ENCODE data around the gene ELP2. TPM values are rescaled to one million over a fixed set of nuclear protein-coding genes. Genes with fewer than 3 reads are reported as not detected.
"Not testable (repeated sequence)": the region's sequence is repeated elsewhere in the genome, so short reads cannot be mapped to it uniquely, and the experiment has no call there.

The ELP2 gene
- total RNA-seq, 1 donor from 2014 or later, result 143 TPM

DNA sequence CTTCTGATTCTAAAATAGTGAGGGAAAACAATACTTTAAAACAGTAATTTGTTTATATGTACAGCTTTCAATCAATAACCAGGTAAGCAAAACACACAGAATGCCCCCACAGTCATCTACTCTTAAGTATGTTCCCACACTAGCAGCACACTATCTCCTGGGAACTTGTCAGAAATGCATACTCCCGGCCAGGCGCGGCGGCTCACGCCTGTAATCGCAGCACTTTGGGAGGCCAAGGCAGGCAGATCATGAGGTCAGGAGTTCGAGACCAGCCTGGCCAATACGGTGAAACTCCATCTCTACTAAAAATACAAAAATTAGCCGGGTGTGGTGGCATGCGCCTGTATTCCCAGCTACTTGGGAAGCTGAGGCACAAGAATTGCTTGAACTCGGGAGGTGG lies 12.9 kb upstream of the ELP2 start:
- not testable (repeated sequence) for FAIRE-seq; DNase-seq (ENCODE audit: low spot score in 2 of 2)

DNA sequence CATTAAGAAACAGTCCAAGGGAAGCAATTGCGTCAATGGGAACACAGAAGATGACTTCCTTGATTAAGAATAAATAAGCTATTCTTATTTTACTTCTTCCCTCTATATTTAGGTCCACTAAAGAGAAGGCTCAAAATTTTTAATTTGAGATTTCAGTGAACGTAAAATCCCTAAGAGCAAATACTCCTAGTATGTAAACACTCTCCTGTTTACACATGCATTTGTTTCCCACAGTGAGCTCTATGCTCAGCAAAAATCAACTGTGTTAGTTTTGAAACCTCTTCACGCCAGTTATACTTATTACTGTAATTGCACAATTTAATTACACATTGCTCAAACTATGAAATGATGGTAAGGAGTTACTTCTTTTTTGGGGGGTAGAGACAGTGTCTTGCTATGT lies 9.4 kb upstream of the ELP2 start:
- no peak for DNase-seq (ENCODE audit: low spot score in 2 of 2)
- no peak for FAIRE-seq

DNA sequence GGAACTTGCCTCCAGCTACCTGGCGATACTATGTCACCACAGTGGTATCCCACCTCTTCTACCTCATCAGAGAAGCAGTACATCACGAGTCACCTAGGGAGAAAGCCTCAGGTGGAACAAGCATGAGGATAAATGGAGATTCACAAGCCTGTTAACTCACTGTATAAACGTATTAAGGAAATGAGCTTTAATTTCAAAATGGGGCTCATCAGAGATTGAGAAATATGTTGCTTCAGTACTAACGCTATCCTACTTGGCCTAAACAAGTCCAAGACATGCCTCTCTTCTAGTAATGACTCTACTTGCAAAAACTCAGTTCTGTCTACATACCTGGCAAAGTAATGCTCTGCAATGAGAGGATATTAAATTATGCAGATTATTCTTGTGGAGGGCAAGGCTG lies 4.9 kb upstream of the ELP2 start:
- DNase-seq (ENCODE audit: low spot score in 2 of 2) (no peak), FAIRE-seq (no peak)

DNA sequence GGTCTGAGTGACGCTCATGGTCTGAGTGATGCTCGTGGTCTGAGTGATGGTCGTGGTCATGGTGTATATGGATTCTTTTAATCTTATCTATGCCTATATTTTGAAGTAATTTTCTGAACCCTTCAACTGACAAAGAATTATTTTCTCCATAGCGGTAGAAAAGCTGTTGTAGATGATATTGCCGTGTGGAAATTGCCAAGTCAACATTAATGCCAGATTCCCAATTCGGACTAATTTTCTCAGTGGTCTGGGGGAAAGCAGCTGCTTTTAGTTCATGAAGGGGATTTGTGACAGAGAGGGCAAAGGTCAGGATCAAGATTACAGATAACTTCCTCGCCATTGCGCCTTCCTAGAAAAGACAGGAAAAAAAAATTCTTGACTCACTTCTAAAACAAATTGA lies 3.0 kb upstream of the ELP2 start:
- no peak for FAIRE-seq
- no peak for DNase-seq (ENCODE audit: low spot score in 2 of 2)

DNA sequence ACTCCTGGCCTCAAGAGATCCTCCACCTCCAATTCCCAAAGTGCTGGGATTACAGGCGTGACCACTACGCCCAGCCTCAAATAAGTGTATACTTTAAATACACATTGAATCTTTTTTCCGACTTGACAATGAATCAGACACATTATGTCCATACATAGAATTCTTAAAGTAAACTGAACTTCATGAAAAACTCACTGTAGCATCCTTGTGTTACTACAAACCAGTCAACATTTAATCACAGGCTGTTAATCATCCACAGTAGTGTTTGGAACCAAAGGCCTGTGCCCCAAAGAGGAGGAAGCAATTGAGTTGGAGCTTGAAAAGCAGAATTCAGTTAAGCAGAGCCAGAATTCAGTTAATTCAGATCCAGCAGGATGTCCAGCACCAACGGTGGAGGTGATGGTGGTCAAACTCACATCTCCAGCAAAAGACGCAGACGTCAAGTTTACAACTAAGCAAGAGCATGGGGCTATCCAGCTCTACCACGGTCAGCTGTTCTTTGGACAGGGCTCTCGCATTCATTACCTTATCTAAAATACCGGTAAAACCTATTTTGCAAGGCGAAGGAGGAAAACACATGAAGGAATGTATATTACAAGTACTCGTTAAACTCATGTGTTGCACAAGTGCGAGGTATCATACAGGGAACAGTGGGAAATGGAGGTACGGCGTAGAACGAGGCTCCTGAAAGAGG lies 1.7 kb upstream of the ELP2 start:
- FAIRE-seq, result no peak
- no peak for DNase-seq (ENCODE audit: low spot score in 2 of 2)

DNA sequence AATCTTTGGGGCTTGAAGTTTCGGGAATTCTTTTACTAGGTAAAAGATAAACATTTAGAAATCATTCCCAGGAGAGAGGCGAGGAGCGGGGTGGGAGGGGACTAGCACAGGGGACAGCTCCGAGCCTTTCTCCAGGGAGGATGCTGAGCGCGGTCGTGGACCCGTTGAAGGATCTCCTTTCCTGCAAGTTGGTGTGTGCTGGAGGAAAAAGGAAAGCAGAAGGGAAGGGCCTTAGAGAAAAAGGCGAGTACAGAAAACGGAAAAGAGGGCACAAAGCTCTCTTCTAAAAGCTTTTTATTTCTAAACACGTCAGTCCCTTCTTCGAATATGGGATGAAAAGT lies 1.2 kb upstream of the ELP2 start:
- no peak for FAIRE-seq

DNA sequence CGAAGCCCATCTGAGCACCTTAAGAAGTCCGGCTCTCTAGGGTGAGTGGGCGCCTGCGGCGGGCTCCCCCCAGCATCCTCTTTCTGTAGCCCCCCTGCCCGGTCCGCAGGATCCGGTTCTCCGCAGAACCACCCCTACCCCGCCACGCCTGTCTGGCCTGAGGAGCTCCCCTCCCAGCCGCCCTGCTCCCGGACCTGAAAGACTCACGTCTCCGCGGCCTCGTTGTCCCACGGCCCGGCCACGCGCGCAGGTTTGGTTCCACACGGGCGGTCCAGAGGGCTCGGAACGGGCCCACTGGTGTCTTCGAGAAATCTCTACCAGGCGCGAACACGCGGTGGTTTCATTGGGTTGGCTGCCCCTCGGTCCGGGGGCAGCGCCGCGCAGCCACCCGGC lies 796 bp upstream of the ELP2 start:
- FAIRE-seq (no peak), DNase-seq (ENCODE audit: low spot score in 2 of 2) (peak in 1 of 2 donors; percentile 15)

More for the DNA sequence above, 1.2 kb upstream of the ELP2 start:
- peak; percentile 14 to 23 for DNase-seq (ENCODE audit: low spot score in 2 of 2)

DNA sequence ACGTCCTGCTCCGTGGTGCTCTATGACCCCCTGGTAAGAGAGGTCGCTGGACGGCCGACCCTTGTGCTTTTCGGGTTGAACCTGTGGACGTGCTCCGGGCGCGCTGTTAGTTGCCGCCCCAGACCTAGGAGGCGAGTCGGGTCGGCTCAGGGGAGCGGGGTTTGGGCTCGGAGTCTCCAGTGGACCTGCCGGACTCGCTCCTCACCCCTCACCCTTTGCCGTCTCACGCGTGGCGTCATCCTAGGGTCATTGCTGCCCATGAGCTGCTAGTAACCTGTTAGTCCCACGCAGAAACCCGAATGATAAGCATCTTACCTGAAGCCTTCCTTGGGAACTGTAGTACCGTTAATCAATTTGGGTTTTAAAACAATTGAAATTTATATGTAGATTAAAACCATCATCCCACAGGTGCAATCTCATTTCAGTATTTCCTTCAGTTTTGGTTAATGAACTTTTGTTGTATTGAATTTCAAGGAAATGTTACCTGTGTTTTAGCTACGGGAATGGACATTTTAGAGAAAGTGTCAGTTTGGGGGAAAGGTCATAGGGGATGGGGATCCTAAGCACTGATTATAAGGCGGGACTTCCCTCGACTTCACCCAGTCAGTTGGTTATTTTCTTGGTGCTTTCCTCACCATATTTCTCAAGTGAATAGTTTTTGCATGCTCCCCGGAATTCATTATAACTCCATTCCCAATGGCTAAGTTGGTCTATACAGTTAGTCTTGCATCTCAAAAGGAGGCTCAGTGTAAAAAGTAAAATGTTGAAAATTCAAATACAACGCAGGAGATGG lies 536 bp downstream of the ELP2 start:
- FAIRE-seq (no peak), DNase-seq (ENCODE audit: low spot score in 2 of 2) (peak; percentile 11 to 34)

DNA sequence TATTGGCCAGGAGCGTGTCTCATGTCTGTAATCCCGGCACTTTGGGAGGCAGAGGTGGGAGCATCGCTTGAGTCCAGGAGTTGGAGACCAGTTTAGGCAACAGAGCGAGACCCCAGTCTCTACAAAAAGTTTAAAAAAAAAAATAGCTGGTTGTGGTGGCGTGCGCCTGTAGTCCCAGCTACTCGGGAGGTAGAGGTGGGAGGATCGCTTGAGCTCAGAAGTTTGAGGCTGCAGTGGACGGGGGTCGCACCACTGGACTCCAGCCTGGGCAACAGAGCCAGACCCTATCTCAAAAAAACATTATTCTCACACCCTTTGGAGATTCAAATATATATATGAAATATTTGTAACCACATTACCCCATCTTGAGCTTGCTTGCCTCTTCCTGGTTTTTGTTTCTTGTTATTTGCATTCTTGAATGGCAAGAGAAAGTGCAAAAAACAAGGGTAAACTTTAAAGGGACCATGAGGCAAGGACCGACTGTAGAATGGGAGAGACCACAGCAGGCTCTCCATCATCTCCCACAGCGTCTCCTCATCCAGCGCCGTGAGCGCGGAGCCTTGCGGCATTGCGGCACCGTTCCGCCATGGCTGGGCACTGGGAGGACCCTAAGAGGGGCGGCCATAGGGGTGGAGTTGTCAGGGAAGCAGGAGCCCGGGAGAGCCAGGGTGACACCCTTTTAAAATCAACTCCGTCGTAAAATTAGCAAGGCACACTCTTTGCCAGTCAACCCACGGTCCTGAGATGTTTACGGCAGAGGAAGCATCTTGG lies 1.4 kb downstream of the ELP2 start:
- DNase-seq (ENCODE audit: low spot score in 2 of 2) (no peak), FAIRE-seq (no peak)

DNA sequence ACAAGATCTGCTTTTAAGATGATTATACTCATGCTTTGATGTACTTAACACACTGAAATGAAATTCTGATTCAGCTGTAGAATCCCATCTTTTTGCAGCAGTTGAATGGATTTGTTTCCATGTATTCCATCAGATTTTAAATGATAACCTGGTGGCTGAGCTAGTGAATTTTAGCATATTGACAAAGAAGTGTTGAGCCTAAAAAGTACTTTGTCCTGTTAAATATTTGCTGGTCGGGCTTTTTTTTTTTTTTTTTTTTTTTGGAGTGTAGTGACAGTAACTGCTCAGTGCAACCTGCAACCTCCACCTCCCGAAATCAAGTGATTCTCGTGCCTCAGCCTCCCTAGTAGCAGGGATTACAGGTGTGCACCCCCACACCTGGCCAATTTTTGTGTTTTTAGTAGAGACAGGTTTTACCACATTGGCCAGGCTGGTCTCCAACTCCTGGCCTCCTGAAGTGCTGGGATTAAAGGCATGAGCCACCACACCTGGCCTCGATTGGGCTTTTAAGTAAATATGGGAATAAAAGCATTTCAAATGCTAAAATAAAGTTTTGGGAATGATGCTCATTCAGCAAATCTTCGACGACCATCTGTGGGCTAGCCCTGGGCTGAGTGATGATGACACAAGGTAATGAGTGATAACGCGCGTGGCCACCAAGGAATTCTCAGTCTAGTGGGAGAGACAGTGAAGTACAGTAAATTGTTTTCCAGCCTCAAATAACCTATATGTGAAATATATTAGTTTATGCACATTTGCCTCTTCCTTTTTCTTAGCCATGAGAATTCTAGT lies 2.2 kb downstream of the ELP2 start:
- no peak for FAIRE-seq

DNA sequence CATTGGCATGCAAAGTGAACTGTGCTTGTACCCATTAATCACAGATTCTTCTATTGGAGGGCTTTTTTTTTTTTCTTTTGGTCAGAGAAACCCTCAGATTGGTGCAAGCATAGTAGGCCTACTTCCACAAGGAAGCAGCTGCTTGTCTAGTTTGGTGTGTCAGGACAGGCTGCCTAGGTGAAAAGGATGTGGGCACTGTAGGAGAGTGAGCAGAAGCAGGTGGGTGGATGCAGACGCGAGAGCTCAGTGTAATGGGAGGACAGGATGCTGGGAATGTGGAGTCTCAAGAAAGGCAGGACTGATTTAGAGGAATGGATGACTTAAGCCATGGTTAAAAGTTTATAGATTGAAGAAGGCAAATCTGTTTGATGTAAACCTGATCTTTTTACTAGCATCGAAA lies 3.1 kb downstream of the ELP2 start:
- no peak for FAIRE-seq

More for the DNA sequence above, 2.2 kb downstream of the ELP2 start:
- no peak for DNase-seq (ENCODE audit: low spot score in 2 of 2)

DNA sequence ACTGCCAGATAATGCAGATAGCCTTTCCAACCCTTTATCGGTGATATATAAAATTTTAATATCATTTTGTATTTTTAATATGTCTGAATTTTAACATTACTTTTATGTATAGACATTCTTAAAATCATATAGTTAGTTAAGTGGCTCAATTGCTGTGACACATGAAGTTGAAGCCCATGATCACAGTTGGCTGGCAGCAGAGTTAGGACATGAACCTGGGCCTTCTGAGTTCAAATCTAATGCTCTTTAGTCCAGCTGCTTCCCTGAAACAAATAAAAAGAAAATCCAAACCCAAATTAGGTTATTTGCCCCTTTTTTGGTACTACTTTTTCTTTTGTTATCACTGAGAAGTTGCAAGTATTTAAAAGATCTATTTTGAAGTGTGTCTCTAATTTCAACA lies 5.6 kb downstream of the ELP2 start:
- DNase-seq (ENCODE audit: low spot score in 2 of 2) (no peak), FAIRE-seq (no peak)

More for the DNA sequence above, 3.1 kb downstream of the ELP2 start:
- no peak for DNase-seq (ENCODE audit: low spot score in 2 of 2)

DNA sequence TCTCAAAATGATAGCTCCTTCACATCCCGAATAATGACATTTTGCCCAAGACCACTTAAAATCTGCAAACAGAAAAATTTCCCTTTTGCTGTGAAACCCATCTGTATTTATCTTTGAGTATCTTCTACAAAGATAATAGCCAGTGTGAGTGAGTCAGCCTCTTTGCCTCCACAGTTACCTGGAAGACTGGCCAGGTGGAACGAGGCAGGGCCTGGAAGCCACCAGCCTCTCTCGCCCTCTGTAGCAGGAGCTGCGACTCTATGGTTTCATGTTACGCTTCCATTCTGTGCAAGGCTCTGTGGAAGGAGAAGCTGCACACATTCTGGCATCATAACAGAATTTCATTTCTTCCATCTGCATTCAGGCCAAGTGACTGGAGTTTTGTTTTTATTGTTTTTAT lies 9.5 kb downstream of the ELP2 start:
- DNase-seq (ENCODE audit: low spot score in 2 of 2), result no peak
- FAIRE-seq, result no peak

DNA sequence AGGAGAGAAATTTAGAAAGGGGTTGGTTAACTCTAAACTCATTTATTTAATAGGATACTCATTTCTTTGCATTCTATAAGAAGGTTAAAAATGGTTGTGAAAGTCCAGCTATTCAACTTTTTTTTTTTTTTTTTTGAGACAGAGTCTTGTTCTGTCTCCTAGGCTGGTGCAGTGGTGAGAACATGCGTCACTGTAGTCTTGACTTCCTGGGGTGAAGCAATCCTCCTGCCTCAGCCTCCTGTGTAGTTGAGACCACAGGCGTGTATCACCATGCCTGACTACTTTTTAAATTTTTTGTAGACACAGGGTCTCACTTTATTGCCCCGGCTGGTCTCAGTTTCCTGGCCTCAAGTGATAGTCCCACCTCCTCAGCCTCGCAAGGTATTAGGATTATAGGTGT lies 11.9 kb downstream of the ELP2 start:
- no peak for FAIRE-seq
- DNase-seq (ENCODE audit: low spot score in 2 of 2), result no peak

DNA sequence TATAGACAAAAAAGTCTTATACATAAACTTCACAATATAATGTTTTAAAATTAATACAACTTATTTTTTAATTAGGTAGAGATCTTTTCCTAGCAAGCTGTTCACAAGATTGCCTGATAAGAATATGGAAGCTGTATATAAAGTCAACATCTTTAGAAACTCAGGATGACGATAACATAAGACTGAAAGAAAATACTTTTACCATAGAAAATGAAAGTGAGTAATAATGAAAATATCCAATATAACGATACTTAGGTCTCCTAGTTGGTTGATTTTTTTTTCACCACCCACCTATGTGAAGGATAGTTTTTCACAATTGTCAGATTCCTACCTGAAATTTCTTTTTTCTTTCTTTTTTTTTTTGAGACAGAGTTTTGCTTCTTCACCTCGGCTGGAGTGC lies 13.1 kb downstream of the ELP2 start:
- FAIRE-seq (no peak), DNase-seq (ENCODE audit: low spot score in 2 of 2) (no peak)

DNA sequence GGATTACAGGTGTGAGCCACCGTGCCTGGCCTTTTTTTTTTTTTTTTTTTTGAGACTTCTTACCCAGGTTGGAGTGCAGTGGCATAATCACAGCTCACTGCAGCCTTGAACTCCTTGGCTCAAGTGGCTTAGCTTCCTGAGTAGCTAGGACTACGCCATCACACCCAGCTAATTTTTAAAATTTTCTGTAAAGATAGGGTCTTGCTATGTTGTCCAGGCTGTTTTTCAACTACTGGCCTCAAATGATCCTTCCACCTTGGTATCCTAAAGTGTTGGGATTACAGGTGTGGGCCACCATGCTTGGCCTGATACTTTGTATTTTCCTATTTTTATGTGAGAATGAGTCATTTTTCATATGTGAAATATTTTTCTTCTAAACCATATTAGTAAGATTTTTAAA lies 13.7 kb downstream of the ELP2 start:
- FAIRE-seq (no peak), DNase-seq (ENCODE audit: low spot score in 2 of 2) (no peak)

DNA sequence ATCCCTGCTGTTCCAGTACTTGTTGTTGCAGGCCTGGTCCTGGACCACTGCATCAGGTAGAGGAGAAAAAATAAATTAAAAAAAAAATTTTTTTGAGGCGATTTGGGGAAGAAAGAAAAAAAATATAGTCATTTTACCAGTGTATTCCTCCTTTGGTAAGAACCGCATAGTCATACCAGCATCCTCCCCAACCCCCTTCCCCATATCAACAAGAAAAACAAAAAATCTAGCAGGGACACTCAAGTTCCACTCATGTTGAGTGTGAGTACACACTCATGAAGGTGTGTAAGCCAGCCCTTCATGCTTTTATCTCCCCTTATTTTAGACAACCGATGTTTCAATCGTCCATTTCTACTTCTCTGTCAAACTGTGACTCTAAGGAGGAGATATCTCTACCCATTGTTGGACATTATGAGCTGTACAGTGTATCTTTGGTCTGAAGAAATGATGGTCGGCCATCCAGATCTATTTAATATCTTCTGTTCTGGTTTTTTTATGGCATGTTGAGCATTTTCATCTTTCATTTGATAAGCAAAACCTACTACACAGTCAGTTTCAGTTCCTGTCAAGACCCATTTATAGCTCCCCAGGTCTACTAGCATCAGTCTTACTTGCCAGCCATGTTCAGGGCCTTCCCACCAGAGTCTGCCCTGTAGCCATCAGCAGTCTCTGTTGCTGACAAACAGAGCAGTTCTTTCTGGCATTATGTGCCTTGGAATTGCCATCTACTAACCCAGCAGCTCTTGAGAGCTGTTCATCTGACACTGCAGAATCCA lies 20.0 kb downstream of the ELP2 start:
- DNase-seq (ENCODE audit: low spot score in 2 of 2), result no peak
- no peak for FAIRE-seq

DNA sequence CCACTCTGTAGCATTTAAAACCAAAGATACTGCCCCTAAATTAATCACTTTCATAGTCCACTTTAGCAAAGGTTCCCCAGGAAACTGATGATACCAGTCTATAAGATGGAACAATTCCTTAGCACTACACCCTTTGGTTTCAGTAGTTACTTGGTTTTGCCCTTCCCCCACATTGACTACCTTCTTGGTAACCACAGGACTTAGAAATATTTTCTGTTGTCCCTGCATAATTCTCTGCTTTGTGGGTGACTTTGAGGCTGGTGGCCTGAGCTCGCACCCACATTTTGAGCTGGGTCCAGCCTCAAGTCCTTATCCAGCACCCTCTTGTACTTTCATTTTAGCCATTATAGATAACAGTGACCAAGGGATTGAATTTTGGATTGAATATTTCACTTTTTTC lies 23.1 kb downstream of the ELP2 start:
- FAIRE-seq, result no peak

DNA sequence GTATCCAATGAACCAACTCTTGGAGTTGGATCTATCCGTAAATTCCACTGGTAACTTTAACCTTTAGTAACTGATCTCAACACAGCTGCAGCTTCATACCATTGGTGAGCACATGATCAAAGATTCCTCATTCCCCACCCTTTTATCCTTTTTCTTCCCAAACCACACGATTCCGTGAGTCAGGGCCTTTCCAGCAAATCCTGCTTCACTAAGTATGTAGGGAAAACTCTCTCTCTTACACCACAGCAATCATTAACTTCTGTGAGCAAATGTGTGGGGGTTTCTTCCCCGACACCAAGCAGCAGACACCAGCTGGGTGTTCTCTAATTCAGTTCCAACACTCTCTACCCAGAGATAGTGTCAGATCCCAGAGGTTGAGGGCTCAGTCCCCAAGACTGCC lies 23.5 kb downstream of the ELP2 start:
- DNase-seq (ENCODE audit: low spot score in 2 of 2) (no peak), FAIRE-seq (no peak)

More for the DNA sequence above, 23.1 kb downstream of the ELP2 start:
- no peak for DNase-seq (ENCODE audit: low spot score in 2 of 2)

DNA sequence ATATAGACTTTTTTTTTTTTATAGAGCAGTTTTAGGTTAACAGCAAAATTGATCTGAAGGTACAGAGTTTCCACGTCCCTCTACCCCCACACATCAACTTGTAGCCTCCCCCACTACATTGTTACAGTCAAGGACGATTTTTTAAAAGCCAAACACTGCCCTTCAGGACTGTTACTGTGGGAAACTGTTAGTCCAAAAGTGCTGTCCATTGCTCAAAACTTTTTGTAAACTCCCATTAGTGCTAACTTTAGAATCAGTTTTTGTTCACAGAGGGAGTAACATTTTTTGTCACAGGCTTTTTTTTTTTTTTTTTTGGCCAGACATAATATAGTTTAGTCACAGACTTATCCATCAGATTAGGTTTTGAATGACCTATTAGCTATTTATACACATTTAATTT lies 24.1 kb downstream of the ELP2 start:
- no peak for DNase-seq (ENCODE audit: low spot score in 2 of 2)
- no peak for FAIRE-seq

Measured in frontal cortex (tissue), 4 donors.